Activated gamma-delta T cell treated with anti-CD3 and anti-CD28 coated beads, Interleukin-2, amount 50 U/mL, for 16 hours (primary cell): ENCODE data around the gene STARD8.
"Not testable (repeated sequence)": the region's sequence is repeated elsewhere in the genome, so short reads cannot be mapped to it uniquely, and the experiment has no call there.

Experiments
- DNase-seq: peaks from one replicate; pipeline ENCODE4 v3.0.0-alpha.2; 2020; ENCODE audit warnings: low read depth

Gene STARD8, protein sequence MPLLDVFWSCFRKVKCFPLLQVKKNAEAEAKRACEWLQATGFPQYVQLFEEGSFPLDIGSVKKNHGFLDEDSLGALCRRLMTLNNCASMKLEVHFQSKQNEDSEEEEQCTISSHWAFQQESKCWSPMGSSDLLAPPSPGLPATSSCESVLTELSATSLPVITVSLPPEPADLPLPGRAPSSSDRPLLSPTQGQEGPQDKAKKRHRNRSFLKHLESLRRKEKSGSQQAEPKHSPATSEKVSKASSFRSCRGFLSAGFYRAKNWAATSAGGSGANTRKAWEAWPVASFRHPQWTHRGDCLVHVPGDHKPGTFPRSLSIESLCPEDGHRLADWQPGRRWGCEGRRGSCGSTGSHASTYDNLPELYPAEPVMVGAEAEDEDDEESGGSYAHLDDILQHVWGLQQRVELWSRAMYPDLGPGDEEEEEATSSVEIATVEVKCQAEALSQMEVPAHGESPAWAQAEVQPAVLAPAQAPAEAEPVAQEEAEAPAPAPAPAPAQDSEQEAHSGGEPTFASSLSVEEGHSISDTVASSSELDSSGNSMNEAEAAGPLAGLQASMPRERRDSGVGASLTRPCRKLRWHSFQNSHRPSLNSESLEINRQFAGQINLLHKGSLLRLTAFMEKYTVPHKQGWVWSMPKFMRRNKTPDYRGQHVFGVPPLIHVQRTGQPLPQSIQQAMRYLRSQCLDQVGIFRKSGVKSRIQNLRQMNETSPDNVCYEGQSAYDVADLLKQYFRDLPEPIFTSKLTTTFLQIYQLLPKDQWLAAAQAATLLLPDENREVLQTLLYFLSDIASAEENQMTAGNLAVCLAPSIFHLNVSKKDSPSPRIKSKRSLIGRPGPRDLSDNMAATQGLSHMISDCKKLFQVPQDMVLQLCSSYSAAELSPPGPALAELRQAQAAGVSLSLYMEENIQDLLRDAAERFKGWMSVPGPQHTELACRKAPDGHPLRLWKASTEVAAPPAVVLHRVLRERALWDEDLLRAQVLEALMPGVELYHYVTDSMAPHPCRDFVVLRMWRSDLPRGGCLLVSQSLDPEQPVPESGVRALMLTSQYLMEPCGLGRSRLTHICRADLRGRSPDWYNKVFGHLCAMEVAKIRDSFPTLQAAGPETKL

DNA sequence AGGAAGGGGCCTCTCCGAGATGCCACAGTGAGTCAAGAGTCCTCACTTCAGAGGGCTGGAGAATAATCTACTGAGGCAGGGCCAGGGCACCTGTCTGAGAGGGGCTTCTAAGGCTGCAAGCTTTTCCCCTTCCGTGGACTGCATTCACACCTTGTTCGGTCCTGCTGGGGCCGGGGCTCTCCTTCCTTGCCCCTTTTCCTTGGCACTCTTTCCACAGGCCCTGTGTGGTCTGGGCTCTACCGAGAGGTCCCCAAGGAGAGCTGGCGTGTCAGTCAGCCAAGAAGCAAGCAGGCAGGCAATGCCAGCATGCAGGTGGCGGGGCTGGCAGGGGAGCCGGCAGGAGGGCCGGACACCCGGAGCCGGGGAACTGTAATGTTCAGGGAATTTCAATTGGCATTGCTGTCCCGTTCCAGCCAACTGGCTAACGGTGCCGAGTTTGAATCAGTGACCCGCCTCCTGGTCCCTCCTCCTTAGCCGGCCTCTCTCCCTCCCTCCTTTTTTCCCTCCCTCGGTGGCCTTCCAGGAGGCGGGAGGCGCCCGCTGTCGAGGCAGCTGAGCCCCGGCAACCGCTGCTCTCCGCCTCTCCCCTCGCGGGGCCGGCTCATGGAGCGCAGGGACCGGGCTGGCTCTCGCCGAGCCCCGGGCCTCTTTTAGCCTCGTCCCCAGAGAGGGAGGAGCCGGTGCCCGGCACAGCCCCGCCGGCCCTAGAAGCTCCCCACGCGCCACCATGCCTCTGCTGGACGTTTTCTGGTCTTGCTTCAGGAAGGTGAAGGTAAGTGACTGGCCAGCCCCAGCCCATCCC, at the start of gene STARD8:
STARD8 (plus strand) TSS at position 511 of the 802 bp plus-strand sequence; CDS start at position 728, 217 bp downstream.
- no peak for DNase-seq

DNA sequence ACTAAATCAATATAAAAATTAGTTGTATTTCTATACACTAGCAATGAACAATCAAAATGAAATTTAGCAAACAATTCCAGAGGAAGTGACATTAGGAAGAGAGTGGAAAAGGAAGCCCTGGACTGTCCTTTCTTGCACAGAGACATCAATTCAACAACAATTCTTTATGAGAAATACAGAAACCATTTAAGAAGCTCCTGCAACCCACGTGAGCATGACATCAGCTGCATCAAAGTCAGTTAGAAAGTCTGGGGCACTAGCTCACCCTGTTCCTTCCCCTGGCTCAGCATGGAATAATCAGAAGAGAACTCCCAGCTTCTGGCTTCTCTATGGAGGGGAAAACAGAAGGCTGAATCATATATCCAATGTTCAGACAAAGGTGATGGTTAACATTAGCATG, 48.6 kb upstream of the STARD8 start:
- DNase-seq = no peak

DNA sequence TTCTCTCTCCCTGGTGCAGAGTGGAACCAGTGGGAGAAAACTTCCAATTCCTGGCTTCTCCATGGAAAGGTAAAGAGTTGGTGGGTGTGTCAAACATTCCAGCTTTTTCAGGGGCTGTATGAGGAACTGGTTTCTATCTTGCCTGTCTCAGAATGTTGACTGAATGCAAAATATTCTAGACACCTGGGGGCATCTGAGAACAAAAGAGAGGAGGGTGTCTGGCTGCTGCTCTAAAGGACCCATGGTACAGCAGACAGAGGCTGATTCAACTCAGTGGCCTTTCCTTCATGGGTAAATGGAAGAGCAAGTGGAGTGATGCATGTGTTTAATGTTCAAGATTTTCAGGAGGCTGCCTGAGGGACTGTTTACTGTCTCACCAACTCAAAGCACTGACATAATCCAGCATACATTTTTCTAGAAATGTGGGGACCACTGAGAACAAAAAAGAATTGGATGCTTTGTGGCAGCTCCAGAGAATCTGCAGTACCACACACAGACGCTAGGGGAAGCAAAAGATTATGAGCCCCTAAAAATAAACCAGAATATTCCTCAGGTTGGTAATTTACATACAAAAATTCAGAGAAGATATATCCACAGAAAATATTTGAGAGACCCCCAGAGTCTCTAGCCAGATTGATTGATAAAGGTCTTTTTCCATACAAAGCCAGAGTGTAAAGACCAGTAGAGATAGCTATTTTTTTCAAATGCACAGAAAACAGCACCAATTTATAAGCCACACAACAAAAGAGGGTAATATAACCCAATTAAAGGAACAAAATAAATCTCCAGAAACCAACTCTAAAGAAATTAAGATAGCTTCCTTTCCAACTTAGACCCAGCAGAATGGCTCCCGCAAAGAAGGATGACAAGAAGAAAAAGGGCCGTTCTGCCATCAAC, 48.0 kb upstream of the STARD8 start:
- no peak for DNase-seq

DNA sequence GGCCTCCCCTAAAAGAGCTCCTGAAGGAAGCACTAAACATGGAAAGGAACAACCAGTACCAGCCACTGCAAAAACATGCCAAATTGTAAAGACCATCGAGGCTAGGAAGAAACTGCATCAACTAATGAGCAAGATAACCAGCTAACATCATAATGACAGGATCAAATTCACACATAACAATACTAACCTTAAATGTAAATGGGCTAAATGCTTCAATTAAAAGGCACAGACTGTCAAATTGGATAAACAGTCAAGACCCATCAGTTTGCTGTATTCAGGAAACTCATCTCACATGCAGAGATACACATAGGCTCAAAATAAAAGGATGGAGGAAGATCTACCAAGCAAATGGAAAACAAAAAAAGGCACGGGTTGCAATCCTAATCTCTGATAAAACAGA, 43.2 kb upstream of the STARD8 start:
- DNase-seq = not testable (repeated sequence)

DNA sequence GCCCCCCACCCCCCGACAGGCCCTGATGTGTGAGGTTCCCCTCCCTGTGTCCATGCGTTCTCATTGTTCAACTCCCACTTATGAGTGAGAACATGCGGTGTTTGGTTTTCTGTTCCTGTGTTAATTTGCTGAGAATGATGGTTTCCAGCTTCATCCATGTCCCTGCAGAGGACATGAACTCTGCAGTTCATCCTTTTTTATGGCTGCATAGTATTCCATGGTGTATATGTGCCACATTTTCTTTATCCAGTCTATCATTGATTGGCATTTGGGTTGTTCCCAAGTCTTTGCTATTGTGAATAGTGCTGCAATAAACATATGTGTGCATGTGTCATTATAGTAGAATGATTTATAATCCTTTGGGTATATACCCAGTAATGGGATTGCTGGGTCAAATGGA, 32.7 kb upstream of the STARD8 start:
- DNase-seq = not testable (repeated sequence)

DNA sequence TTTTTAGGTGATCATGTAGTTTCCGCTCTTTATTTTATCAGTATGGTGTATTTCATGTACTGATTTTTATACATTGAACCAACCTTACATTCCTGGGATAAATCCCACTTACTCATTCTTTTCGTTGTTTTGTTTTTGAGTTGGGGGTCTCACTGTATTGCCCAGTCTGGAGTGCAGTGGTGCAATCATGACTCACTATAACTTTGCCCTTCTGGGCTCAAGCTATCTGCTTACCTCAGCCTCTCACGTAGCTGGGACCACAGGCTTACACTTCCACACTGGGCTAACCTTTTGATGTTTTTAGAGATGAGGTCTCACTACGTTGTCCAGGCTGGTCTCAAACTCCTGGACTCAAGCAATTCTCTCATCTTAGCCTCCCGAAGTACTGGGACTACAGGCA, 19.5 kb upstream of the STARD8 start:
- DNase-seq = no peak

DNA sequence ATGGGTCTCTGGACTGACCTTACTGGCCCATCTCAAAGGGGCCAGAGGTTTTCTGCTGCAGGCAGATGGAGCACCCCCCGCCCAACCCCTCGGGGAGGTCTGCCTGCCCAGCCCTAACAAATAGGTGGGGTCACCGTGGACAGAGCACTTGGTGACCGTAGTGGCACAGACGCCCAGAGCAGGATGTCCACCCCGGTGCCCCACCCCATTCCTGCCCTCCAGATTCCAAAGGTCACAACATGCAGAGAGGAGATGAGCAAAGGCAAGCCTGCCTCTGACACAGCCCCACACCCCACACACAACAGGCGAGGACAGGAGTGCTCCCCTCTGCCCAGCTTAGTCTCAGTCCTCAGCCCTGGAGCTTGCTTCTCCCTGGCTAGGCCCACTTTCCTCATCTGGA, 17.5 kb upstream of the STARD8 start:
- DNase-seq = not testable (repeated sequence)

DNA sequence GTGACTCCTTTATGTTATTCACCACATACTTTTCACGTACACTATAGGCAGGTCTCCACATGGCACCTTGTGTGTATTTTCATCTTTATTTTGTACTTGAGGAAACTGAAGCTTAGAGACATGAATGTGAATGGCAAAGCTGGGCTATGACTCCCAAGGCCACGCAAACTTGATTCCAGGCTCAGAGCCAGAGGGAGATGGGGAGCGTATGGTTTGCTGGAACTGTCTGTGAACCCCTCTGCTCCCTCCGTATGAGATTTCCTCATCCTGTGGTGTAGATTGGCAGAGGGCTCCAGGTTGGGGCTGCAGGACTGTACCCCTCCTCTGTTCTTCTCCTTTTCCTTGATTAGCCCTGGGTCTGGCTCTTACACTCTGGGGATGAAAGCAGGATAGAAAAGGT, 16.1 kb upstream of the STARD8 start:
- no peak for DNase-seq

DNA sequence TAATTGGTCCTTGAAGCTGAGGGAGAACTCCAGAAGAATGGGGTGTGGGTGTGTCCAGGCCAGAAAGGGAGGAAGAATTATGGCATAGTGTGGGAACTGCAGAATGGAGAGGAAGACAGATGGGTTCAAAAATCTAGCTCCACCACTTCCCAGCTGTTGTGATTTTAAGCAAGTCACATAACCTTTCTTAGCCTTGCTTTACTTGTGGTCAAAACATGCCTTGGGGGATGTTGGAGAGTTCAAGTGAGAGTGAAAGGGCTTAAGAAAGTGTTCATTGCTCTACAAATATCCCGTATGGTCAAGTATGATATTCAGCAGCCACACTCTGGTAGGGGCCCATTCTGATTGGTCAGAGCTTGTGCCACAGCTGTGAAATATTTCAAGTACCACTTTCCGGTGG, 15.0 kb upstream of the STARD8 start:
- no peak for DNase-seq

DNA sequence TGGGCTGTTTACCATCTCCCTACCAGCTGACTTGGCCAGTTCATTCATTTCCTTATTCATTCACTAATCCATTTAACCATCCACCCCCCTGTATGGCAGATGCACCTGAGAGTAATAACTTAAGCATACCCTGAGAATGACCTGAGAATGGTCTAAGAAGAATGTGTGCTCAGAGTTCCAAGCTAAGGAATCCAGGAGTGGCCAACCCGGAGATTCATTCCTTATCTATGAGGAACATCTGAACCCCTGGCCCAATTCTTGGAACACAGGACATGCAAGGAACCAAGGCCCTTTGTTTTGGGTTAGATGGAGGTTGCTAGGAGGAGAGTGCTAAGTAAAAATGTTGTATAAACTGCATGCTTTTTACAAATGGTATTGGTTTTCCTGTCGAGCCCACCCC, 13.5 kb upstream of the STARD8 start:
- DNase-seq = no peak

DNA sequence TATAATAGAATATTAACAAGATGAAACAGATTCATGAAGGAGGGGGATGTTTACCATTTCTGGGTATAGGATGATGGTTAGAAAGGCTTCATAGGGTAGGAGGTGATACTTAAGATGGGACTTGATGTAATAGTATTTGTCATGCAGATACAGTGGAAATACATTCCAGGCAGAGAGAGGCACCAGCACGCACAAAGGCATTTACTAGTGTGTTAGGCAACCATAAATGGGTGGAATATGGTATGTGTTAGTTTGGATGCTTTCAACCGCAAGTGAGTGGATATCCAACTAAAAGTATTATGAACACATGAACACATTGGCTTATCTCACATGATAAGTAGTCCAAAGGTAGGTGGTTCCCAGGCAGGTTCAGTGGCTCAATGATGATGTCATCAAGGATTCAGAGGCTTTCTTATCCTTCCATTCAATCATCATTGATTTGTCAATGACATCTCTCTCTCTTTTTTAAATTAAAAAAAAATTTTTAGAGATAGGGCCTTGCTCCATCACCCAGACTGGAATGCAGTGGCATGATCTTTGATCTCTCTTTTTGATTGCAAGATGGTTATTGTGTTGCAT, 12.7 kb upstream of the STARD8 start:
- DNase-seq = no peak

DNA sequence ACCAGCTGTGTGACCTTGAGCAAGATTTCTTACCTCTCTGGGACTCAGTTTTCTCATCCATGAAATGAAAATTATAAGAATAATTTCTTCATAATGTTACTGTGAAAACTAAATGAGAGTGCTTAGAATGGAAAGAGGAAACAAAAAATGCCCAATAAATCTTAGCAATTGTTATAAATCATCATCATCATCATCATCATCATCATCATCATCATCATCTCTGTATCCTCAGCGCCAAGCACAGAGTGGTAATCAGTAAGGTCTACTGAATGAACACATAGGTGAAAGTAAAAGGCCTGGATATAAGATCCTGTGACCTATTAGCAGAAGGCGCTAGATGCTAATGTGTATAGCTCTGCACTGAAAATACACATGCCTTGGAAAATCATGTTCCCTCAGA, 6.8 kb upstream of the STARD8 start:
- DNase-seq = no peak

DNA sequence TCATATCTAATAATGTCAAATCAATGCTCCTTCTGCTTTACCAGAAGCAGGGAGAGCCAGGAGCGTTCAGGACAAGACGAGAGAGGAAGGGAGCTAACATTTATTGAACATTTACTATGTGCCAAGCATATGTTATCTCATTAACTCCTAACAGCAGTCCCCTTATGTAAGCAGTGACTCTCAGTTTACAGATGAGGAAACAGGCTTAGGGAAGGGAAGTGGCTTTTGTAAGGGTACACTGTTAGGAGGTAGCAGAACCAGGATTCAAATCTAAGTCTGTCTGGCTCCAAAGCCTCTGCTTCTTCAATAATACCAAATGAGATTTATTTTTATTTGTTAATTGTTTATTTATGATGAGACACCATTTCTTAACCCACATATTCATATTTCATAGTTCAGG, 2.6 kb upstream of the STARD8 start:
- DNase-seq = no peak

DNA sequence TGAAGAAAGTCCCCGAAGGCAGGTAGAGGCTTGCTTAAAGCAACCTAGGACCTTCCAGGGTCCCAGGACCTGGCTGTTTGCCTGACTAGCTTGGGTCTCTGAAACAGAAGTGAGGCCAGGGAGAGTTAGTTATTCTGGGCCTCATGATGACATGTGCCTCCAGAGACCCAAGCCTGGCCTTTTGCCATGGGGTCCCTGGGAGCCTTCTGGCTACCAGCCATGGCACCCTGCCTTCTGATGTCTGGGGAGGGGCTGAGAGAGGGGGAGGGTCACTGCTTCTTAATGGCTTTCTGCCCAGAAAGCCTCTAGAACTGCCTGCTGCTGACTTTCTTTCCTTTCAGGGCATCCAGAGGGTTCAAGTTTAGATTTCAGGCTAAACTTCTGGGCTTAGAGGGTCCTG, 1.0 kb upstream of the STARD8 start:
- DNase-seq = no peak

DNA sequence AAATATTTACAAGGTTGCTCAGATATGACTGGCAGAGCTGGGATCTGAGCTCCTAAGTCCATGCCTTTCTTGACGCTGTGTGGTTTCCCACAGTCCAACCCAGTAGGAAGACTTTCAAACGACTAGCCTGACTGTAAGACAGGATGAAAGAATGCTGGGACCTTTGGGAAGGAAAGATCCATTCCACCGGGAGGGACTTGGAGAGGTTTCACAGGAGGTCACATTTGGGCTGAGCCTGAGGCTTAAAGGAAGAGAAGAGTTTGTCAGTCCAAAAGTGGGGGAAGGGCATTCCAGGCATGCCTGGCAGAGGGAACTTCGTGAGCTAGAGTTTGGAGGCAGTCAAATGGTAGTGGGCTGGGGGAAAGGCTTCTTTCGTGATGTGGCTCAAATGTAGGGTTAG, 1.5 kb downstream of the STARD8 start:
- DNase-seq = no peak

DNA sequence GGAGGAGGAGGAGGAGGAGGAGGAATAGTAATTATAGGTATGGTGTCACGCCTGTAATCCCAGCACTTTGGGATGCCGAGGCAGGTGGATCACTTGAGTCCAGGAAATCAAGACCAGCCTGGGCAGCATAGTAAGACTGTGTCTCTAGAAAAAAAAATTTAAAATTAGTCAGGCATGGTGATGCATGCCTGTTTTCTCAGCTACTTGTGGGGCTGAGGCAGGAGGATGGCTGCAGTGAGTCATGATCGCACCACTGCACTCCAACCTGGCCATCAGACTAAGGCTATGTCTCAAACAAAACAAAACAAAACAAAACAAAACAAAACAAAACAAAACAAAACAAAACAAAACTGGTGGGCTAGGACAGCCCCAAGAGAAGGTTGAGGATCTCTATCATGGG, 3.0 kb downstream of the STARD8 start:
- no peak for DNase-seq

DNA sequence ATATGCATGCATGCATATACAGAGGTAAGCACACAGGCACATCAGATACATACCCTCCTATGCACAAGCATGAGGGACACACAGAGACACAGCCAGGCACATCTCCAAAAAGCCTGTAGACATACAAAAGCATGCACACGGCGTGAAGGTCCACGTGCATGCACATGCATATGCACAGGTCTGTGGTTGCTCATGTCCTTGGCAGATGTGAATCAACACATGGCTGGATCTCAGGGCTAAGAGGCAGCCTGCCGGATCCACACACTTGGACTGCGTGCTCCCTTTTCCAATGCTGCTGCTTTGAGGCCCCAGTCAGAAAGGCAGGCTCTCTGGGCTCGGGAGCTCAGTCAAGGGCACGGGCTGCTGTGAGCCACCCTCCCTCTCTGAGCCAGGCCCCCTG, 3.6 kb downstream of the STARD8 start:
- no peak for DNase-seq

DNA sequence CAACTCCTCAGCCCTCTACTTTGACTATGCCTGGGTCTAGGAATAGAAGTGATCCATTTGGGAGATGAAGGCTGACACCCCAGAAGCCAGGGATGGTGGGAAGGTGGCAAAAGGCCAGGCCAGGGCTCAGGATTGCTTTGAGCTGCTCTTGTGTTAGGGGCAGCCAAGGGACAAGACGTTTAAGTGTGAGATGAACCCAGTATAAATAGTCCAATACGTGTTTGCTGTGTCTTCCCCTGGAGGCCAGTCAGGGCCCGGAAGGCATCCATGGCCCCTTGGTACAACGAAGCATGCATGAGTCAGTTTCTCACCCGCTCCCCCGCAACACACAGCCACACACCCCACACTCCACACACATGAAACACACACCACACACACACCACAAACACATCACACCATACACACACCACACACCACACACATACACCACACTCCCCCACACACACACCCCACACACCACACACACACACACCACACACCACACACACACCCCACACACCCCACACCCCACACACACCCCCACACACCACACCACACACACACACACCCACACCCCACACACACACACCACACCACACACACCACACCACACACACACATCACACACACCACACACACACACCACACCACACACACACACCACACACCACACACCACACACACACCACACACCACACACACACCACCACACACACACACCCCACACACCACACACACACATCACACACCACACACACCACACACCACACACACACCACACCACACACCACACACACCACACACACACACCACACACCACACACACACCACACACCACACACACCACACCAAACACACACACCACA, 5.1 kb downstream of the STARD8 start:
- DNase-seq = no peak

DNA sequence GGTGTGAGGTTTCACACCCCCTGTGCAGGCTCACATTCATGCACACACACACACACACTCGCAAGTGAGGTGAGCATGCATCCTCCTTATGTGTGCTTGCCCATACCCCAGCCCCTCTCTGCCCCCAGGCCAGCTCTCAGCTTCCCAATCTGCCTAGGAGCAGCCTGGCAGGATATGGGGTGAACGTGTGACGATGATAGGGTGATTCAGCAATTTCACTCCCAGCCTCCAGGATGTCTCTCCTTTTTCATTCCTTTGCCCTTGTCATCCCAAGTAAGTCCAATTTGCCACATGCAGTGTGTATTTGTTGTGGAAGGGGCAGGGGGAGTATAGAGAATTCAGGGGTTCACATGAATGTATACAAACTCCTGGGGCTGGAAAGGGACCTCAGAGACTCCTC, 7.2 kb downstream of the STARD8 start:
- DNase-seq = no peak

DNA sequence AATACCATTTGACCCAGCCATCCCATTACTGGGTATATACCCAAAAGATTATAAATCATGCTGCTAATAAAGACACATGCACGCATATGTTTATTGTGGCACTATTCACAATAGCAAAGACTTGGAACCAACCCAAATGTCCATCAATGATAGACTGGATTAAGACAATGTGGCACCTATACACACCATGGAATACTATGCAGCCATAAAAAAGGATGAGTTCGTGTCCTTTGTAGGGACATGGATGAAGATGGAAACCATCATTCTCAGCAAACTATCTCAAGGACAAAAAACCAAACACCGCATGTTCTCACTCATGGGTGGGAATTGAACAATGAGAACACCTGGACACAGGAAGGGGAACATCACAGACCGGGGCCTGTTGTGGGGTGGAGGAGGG, 9.0 kb downstream of the STARD8 start:
- DNase-seq = not testable (repeated sequence)
